Activated T-helper 2 cell treated with anti-CD3 and anti-CD28 coated beads, Interferon-gamma antibody, Interleukin-2, Interleukin-4, amounts not matched to agents 10 μg/mL and 5 μg/mL and 100 μg/mL, durations not matched to agents 14 hours and 24 hours and 36 hours (primary cell): ENCODE data around the gene NPPB. TPM values are rescaled to one million over a fixed set of nuclear protein-coding genes. Genes with fewer than 3 reads are reported as not detected.

ENCODE experiments used
- DNase-seq: peaks from one replicate; pipeline ENCODE4 v3.0.0; 2021; ENCODE audit warnings: low spot score
- H3K27ac Mint-ChIP-seq: one replicate; pipeline ENCODE4 v1.8.0; 2021; ENCODE audit warnings: mixed read lengths
- H3K27me3 Mint-ChIP-seq: one replicate; pipeline ENCODE4 v1.8.0; 2021; ENCODE audit warnings: low read depth, mixed read lengths
- H3K36me3 Mint-ChIP-seq: one replicate; pipeline ENCODE4 v1.8.0; 2021; ENCODE audit warnings: low read depth, mixed read lengths
- H3K4me1 Mint-ChIP-seq: one replicate; pipeline ENCODE4 v1.8.0; 2021; ENCODE audit warnings: low read depth, mixed read lengths
- H3K4me3 Mint-ChIP-seq: one replicate; pipeline ENCODE4 v1.8.0; 2021; ENCODE audit warnings: low read depth, mild to moderate bottlenecking, moderate library complexity, mixed read lengths
- H3K9me3 Mint-ChIP-seq: one replicate; pipeline ENCODE4 v1.8.0; 2021; ENCODE audit warnings: mixed read lengths
- intact Hi-C: fragments of 100-400 bp; cut with micrococcal nuclease; formaldehyde crosslinking; loops from one replicate; pipeline ENCODE4 v1.15.1; 2023
- total RNA-seq: library from RNA; stranded (reverse); gene quantifications from 2 replicates; pipeline ENCODE4 v1.2.3, GENCODE V29; 2022

The NPPB gene
- total RNA-seq, 1 donor from 2014 or later: not detected

DNA sequence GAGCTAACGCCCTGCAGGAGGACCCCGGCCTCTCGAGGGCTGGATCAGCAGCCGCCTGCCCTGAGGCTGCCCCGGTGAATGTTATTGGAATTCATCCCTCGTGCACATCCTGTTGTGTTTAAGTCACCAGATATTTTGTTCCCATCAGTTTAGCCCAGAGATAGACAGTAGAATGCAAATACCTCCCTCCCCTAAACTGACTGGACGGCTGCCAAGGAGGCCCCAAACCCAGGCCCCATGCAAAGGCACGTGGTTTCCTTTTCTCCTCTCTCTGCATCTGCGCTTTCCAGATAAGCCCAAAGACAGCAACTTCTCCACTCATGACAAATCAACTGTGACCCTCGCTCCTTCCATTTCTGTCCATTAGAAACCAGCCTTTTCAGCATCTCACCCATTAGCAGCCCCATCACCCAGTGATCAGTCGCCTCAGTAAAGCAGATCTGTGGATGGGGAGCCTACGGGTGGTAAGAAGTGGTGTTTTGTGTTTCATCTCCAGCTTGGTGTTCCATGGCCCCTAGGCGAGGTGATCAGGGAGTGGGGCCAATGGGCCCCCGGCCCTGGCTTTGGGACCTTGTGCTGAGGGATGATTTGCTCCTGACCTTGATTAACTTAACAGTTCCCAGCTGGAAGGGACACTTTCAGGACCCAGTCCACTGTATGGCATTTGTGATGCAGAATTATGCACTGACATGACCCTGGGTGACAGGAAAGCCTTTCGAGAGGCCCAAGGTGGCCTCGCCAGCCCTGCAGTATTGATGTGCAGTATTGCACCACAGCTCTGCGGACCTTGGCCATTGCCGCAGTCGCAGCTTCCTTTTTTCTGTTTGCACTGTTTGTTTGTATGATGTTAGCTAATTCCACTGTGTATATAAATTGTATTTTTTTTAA is 16.3 kb downstream of the NPPB start:
- Mint-ChIP-seq H3K27ac (no peak overlapping the region), H3K27me3 (no peaks in the 10 kb centered on the region), H3K36me3 (peaks cover 44% of the 10 kb centered on the region), H3K4me3 (no peak overlapping the region), H3K9me3 (no peaks in the 10 kb centered on the region), H3K4me1 (peaks cover 3% of the 10 kb centered on the region)
- intact Hi-C loops: no loop called here
- no peak for DNase-seq

- Mint-ChIP-seq H3K4me3 (no peak overlapping the region), H3K36me3 (peaks cover 50% of the 10 kb centered on the region), H3K27ac (no peak overlapping the region), H3K4me1 (peaks cover 3% of the 10 kb centered on the region), H3K27me3 (no peaks in the 10 kb centered on the region), H3K9me3 (no peaks in the 10 kb centered on the region)
- intact Hi-C loops: no loop called here
- no peak for DNase-seq
These were observed 17.2 kb downstream of the NPPB start for GRCh38 chr1:11841245-11842153.

DNA sequence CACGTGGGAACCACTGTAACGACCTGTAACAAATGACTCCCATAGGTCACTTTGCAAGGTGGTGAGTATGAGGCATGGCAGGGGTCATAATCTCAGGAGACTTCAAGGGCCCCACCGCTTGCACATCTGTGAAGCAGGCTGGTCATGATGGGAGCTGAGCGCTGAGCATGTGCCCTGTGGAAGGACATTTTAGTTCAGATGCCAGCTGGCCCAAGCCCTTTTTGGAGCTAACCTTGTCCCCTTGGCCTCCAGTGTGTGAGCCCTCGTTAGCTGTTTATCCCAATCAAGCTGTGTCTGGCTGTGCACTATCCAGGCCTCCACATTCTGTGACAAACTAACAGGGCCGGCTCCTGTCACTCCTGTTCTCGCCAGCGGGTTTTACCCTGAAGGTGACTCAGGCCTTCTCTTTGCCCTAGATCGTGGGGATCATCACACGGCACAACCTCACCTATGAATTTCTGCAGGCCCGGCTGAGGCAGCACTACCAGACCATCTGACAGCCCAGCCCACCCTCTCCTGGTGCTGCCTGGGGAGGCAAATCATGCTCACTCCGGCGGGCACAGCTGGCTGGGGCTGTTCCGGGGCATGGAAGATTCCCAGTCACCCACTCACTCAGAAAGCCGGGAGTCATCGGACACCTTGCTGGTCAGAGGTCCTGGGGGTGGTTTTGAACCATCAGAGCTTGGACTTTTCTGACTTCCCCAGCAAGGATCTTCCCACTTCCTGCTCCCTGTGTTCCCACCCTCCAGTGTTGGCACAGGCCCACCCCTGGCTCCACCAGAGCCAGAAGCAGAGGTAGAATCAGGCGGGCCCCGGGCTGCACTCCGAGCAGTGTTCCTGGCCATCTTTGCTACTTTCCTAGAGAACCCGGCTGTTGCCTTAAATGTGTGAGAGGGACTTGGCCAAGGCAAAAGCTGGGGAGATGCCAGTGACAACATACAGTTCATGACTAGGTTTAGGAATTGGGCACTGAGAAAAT is 18.7 kb downstream of the NPPB start:
- Mint-ChIP-seq H3K36me3 (peaks cover 54% of the 10 kb centered on the region), H3K9me3 (no peaks in the 10 kb centered on the region), H3K27me3 (no peaks in the 10 kb centered on the region), H3K4me3 (no peak overlapping the region), H3K27ac (no peak overlapping the region), H3K4me1 (peaks cover 3% of the 10 kb centered on the region)
- DNase-seq: no peak
- intact Hi-C loops: loop anchor here (5.0 kb wide), 1 partner anchor 67 kb away; no protein-coding TSS in a partner anchor

GRCh38 chr1:11838349-11839272 is 20.1 kb downstream of the NPPB start:
- intact Hi-C loops: loop anchor here (1.0 to 5.0 kb wide), 2 partner anchors 56 to 69 kb away; no protein-coding TSS in a partner anchor
- Mint-ChIP-seq H3K4me3 (no peak overlapping the region), H3K27me3 (no peaks in the 10 kb centered on the region), H3K4me1 (peaks cover 3% of the 10 kb centered on the region), H3K9me3 (no peaks in the 10 kb centered on the region), H3K36me3 (peaks cover 57% of the 10 kb centered on the region), H3K27ac (no peak overlapping the region)
- DNase-seq: peak; percentile 59

- no peak overlapping the region for H3K27ac Mint-ChIP-seq
- H3K9me3 Mint-ChIP-seq: no peaks in the 10 kb centered on the region
- H3K27me3 Mint-ChIP-seq: no peaks in the 10 kb centered on the region
- H3K36me3 Mint-ChIP-seq: peaks cover 54% of the 10 kb centered on the region
- H3K4me1 Mint-ChIP-seq: peaks cover 3% of the 10 kb centered on the region
- intact Hi-C loops: loop anchor here (1.0 to 5.0 kb wide), 2 partner anchors 56 to 69 kb away; no protein-coding TSS in a partner anchor
- H3K4me3 Mint-ChIP-seq: no peak overlapping the region
- no peak for DNase-seq
These were observed 20.9 kb downstream of the NPPB start for GRCh38 chr1:11837767-11838348.

GRCh38 chr1:11836955-11837766 is 21.6 kb downstream of the NPPB start:
- no peaks in the 10 kb centered on the region for H3K9me3 Mint-ChIP-seq
- intact Hi-C loops: loop anchor here (5.0 kb wide), 1 partner anchor 70 kb away; no protein-coding TSS in a partner anchor
- H3K4me1 Mint-ChIP-seq: peaks cover 3% of the 10 kb centered on the region
- no peak overlapping the region for H3K4me3 Mint-ChIP-seq
- H3K36me3 Mint-ChIP-seq: peaks cover 51% of the 10 kb centered on the region
- no peaks in the 10 kb centered on the region for H3K27me3 Mint-ChIP-seq
- no peak overlapping the region for H3K27ac Mint-ChIP-seq
- DNase-seq: no peak

GRCh38 chr1:11835441-11836225 is 23.1 kb downstream of the NPPB start:
- Mint-ChIP-seq H3K27me3 (no peaks in the 10 kb centered on the region), H3K27ac (no peak overlapping the region), H3K9me3 (no peaks in the 10 kb centered on the region), H3K36me3 (peaks cover 37% of the 10 kb centered on the region), H3K4me1 (peaks cover 3% of the 10 kb centered on the region), H3K4me3 (no peak overlapping the region)
- intact Hi-C loops: loop anchor here (5.0 kb wide), 1 partner anchor 72 kb away; no protein-coding TSS in a partner anchor
- DNase-seq: no peak

DNA sequence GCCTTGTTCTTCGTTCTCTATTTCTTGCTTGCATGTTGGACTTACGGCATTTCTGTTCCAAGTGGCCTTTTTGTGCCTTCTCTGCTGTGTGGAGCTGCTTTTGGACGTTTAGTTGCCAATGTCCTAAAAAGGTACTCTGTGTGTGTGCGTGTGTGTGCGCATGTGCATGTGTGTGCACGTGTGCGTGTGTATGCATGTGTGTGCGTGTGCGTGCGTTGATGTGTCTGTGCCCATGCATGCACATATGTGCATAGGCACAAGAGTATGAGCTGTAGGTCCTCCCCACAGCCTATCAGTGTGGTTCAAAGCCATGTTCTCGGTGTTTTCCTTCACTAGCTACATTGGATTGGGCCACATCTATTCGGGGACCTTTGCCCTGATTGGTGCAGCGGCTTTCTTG is 24.8 kb downstream of the NPPB start:
- Mint-ChIP-seq H3K4me3 (no peak overlapping the region), H3K9me3 (no peaks in the 10 kb centered on the region), H3K27ac (no peak overlapping the region), H3K36me3 (peaks cover 41% of the 10 kb centered on the region), H3K4me1 (peaks cover 3% of the 10 kb centered on the region), H3K27me3 (no peaks in the 10 kb centered on the region)
- no peak for DNase-seq
- intact Hi-C loops: no loop called here

- Mint-ChIP-seq H3K9me3 (no peaks in the 10 kb centered on the region), H3K36me3 (peaks cover 41% of the 10 kb centered on the region), H3K4me1 (peaks cover 2% of the 10 kb centered on the region), H3K27me3 (no peaks in the 10 kb centered on the region), H3K27ac (no peak overlapping the region), H3K4me3 (no peak overlapping the region)
- no peak for DNase-seq
- intact Hi-C loops: no loop called here
These were observed 25.2 kb downstream of the NPPB start for GRCh38 chr1:11833497-11833896.
